H1 (cell line): ENCODE measurements around the gene MAPK14. TPM values are rescaled to one million over a fixed set of nuclear protein-coding genes. Genes with fewer than 3 reads are reported as not detected.

Source experiments
- CTCF ChIA-PET: fragments of 300-600 bp; sonication (Branson Sonifier 250); formaldehyde crosslinking; loops from one replicate; lab custom pipeline; 2021; ENCODE audit not compliant: partially characterized antibody; lab: Charles Lee
- POLR2A ChIA-PET: fragments of 300-600 bp; sonication (Branson Sonifier 250); formaldehyde crosslinking; loops from one replicate; lab custom pipeline; 2021; ENCODE audit warnings: inconsistent platforms; ENCODE audit not compliant: partially characterized antibody; lab: Charles Lee
- DNase-seq, 2 experiments: peaks; one replicate each; pipeline versions ENCODE4 v3.0.0 to v3.0.0-alpha.2; 2010 to 2022; ENCODE audit warnings: low spot score in 2 of 2, low read depth in 1 of 2, mixed read lengths in 1 of 2
- FAIRE-seq: peaks from 2 replicates; lab custom pipeline; 2011; peaks lifted over from hg19 to GRCh38; lab: Jason Lieb, UNC
- H2AFZ ChIP-seq: 2 replicates; pipeline ENCODE4 v1.8.1; 2012; ENCODE audit warnings: low read length, inconsistent platforms
- H2AK5ac ChIP-seq: 2 replicates; pipeline ENCODE4 v1.6.1; 2013; ENCODE audit warnings: low read depth, low read length
- H2BK120ac ChIP-seq: replicated peaks from 2 replicates; pipeline ENCODE3; 2013; ENCODE audit warnings: low read depth, low read length, inconsistent platforms
- H2BK12ac ChIP-seq: 2 replicates; pipeline ENCODE4 v1.6.1; 2013; ENCODE audit warnings: low read depth, low read length
- H2BK15ac ChIP-seq: 2 replicates; pipeline ENCODE4 v1.6.1; 2013; ENCODE audit warnings: low read length
- H2BK20ac ChIP-seq: 2 replicates; pipeline ENCODE4 v1.6.1; 2013; ENCODE audit warnings: low read length
- H2BK5ac ChIP-seq: 2 replicates; pipeline ENCODE4 v1.6.1; 2013; ENCODE audit warnings: low read depth, low read length
- H3K14ac ChIP-seq: 2 replicates; pipeline ENCODE4 v1.6.1; 2013; ENCODE audit warnings: inconsistent platforms; ENCODE audit not compliant: insufficient read length
- H3K18ac ChIP-seq: 2 replicates; pipeline ENCODE4 v1.6.1; 2013; ENCODE audit warnings: low read length; ENCODE audit errors: extremely low read depth
- H3K23ac ChIP-seq: 2 replicates; pipeline ENCODE4 v1.6.1; 2013; ENCODE audit warnings: inconsistent platforms; ENCODE audit not compliant: insufficient read length
- H3K23me2 ChIP-seq: 2 replicates; pipeline ENCODE4 v1.6.1; 2013; ENCODE audit warnings: low read depth, low read length
- H3K27ac ChIP-seq: 2 replicates; pipeline ENCODE4 v1.6.1; 2011; ENCODE audit warnings: low read depth, low read length, inconsistent platforms
- H3K27me3 ChIP-seq, 4 experiments: replicated peaks in 1 of 4; 1 replicate in 1 of 4; 2 replicates in 3 of 4; pipeline versions ENCODE4 v1.6.1 to v1.8.1; 2011 to 2013; ENCODE audit warnings: low read length in 3 of 4, mild to moderate bottlenecking in 3 of 4, inconsistent platforms in 2 of 4, mixed read lengths in 2 of 4, moderate library complexity in 1 of 4; ENCODE audit not compliant: control insufficient read depth in 3 of 4, insufficient read depth in 3 of 4; ENCODE audit errors: extremely low read depth in 1 of 4
- H3K36me3 ChIP-seq, 4 experiments: 2 replicates each; pipeline versions ENCODE4 v1.6.1 to v1.8.1; 2011 to 2013; ENCODE audit warnings: mild to moderate bottlenecking in 4 of 4, low read length in 3 of 4, moderate library complexity in 2 of 4, control low read depth in 1 of 4, inconsistent platforms in 1 of 4; ENCODE audit not compliant: insufficient read depth in 4 of 4, control insufficient read depth in 2 of 4
- H3K4ac ChIP-seq: replicated peaks from 2 replicates; pipeline ENCODE3; 2013; ENCODE audit warnings: low read length, low read depth, mixed read lengths, inconsistent platforms; ENCODE audit not compliant: insufficient read length
- H3K4me1 ChIP-seq, 4 experiments: replicated peaks in 1 of 4; 1 replicate in 1 of 4; 2 replicates in 3 of 4; pipeline versions ENCODE4 v1.6.1 to v1.8.1; 2011 to 2013; ENCODE audit warnings: low read length in 3 of 4, inconsistent platforms in 2 of 4, mixed read lengths in 1 of 4; ENCODE audit not compliant: insufficient read depth in 4 of 4, control insufficient read depth in 3 of 4
- H3K4me2 ChIP-seq, 2 experiments: 2 replicates each; pipeline versions ENCODE4 v1.6.1 to v1.8.1; 2011 to 2013; ENCODE audit warnings: low read depth in 2 of 2, low read length in 2 of 2, control low read depth in 1 of 2, inconsistent platforms in 1 of 2, mild to moderate bottlenecking in 1 of 2; ENCODE audit not compliant: insufficient read depth in 1 of 2
- H3K4me3 ChIP-seq, 4 experiments: fragments of 200-600, 300-600 bp in 1 of 4; sonication (generic), shearing (Covaris generic), sonication (Bioruptor Twin) in 1 of 4; 2 replicates each; pipeline versions ENCODE4 v1.5.1 to v1.8.1; 2011 to 2016; ENCODE audit warnings: low read length in 4 of 4, low read depth in 3 of 4, control low read depth in 2 of 4, inconsistent platforms in 2 of 4, mild to moderate bottlenecking in 2 of 4, mixed read lengths in 1 of 4, moderate library complexity in 1 of 4; ENCODE audit not compliant: insufficient read depth in 2 of 4; ENCODE audit errors: extremely low read depth in 1 of 4
- H3K56ac ChIP-seq: replicated peaks from 2 replicates; pipeline ENCODE3; 2013; ENCODE audit warnings: low read depth, mild to moderate bottlenecking, mixed read lengths, low read length, inconsistent platforms; ENCODE audit not compliant: insufficient read length
- H3K79me1 ChIP-seq: 2 replicates; pipeline ENCODE4 v1.6.1; 2013; ENCODE audit warnings: low read depth, low read length, control low read depth
- H3K79me2 ChIP-seq, 2 experiments: 2 replicates each; pipeline versions ENCODE4 v1.6.1 to v1.8.1; 2012 to 2013; ENCODE audit warnings: low read length in 2 of 2, mild to moderate bottlenecking in 2 of 2, inconsistent platforms in 1 of 2; ENCODE audit not compliant: insufficient read depth in 2 of 2, control insufficient read depth in 1 of 2
- H3K9ac ChIP-seq, 4 experiments: replicated peaks in 1 of 4; 1 replicate in 1 of 4; 2 replicates in 3 of 4; pipeline versions ENCODE4 v1.6.1 to v1.8.1; 2011 to 2013; ENCODE audit warnings: low read depth in 3 of 4, low read length in 3 of 4, control low read depth in 2 of 4, mild to moderate bottlenecking in 2 of 4, moderate library complexity in 2 of 4, inconsistent platforms in 1 of 4; ENCODE audit errors: extremely low read depth in 1 of 4
- H3K9me3 ChIP-seq, 2 experiments: 2 replicates each; pipeline versions ENCODE4 v1.6.1 to v1.8.1; 2012 to 2013; ENCODE audit warnings: mild to moderate bottlenecking in 2 of 2, moderate library complexity in 2 of 2, control low read depth in 1 of 2, inconsistent platforms in 1 of 2, low read depth in 1 of 2, low read length in 1 of 2, mixed read lengths in 1 of 2; ENCODE audit not compliant: insufficient read depth in 2 of 2
- H4K20me1 ChIP-seq, 2 experiments: replicated peaks in 1 of 2; 2 replicates each; pipeline versions ENCODE3 to v1.8.1; 2011 to 2013; ENCODE audit warnings: inconsistent platforms in 2 of 2, low read length in 2 of 2, mild to moderate bottlenecking in 1 of 2; ENCODE audit not compliant: insufficient read depth in 2 of 2, control insufficient read depth in 1 of 2
- H4K5ac ChIP-seq: 2 replicates; pipeline ENCODE4 v1.6.1; 2013; ENCODE audit warnings: low read length, low read depth, mixed read lengths, inconsistent platforms; ENCODE audit not compliant: insufficient read length
- H4K8ac ChIP-seq: 2 replicates; pipeline ENCODE4 v1.8.0; 2013; ENCODE audit warnings: mild to moderate bottlenecking, moderate library complexity, low read length, inconsistent platforms; ENCODE audit not compliant: insufficient read depth; ENCODE audit errors: extremely low read depth
- H4K91ac ChIP-seq: replicated peaks from 2 replicates; pipeline ENCODE3; 2013; ENCODE audit warnings: low read length, mixed read lengths, inconsistent platforms; ENCODE audit not compliant: insufficient read length
- CHD2 ChIP-seq: IDR thresholded peaks from 2 replicates; pipeline ENCODE4 v1.6.1; 2012; ENCODE audit warnings: low read length, improper control_type of control experiment
- EGR1 ChIP-seq: IDR thresholded peaks from 2 replicates; pipeline ENCODE4 v1.6.1; 2011; ENCODE audit warnings: low read depth, low read length, borderline replicate concordance
- JUN ChIP-seq: IDR thresholded peaks from 2 replicates; pipeline ENCODE4 v1.6.1; 2011; ENCODE audit warnings: low read depth, mild to moderate bottlenecking, improper control_type of control experiment, low read length
- JUND ChIP-seq: IDR thresholded peaks from 2 replicates; pipeline ENCODE4 v1.6.1; 2011; ENCODE audit warnings: mild to moderate bottlenecking, improper control_type of control experiment, low read length
- RAD21 ChIP-seq, 2 experiments: IDR thresholded peaks in 1 of 2; conservative IDR thresholded peaks in 1 of 2; 2 replicates each; pipeline ENCODE4 v1.6.1; 2011; ENCODE audit warnings: low read depth in 2 of 2, low read length in 2 of 2, improper control_type of control experiment in 1 of 2, inconsistent platforms in 1 of 2, mild to moderate bottlenecking in 1 of 2, moderate library complexity in 1 of 2
- RXRA ChIP-seq: IDR thresholded peaks from 2 replicates; pipeline ENCODE4 v1.6.1; 2011; ENCODE audit warnings: low read depth, mild to moderate bottlenecking, low read length, moderate library complexity; ENCODE audit not compliant: insufficient read depth
- SIN3A ChIP-seq, 2 experiments: IDR thresholded peaks in 1 of 2; conservative IDR thresholded peaks in 1 of 2; 2 replicates each; pipeline ENCODE4 v1.6.1; 2011 to 2012; ENCODE audit warnings: low read length in 2 of 2, improper control_type of control experiment in 1 of 2, low read depth in 1 of 2, mild to moderate bottlenecking in 1 of 2
- WGBS, 2 experiments: shearing (Covaris generic) in 1 of 2; methylation state at CpG; one replicate each; pipeline versions ENCODE4 v1.1.6 to v1.1.7; 2013 to 2015; ENCODE audit warnings: low lambda C conversion rate in 2 of 2, mixed read lengths in 2 of 2, inconsistent platforms in 1 of 2, low coverage in 1 of 2, missing lambda C conversion rate in 1 of 2; ENCODE audit not compliant: insufficient replicate concordance in 2 of 2, insufficient coverage in 1 of 2, insufficient read length in 1 of 2; ENCODE audit errors: extremely low coverage in 1 of 2, missing lambda C conversion rate in 1 of 2; 5-methylcytosine and 5-hydroxymethylcytosine counted together
- polyA plus RNA-seq, 7 experiments: library from polyadenylated mRNA; depleted of rRNA in 3 of 7; stranded (reverse) in 5 of 7; unstranded in 2 of 7; fragments of >200 nt in 5 of 7; fragments of 200-250 nt in 2 of 7; gene quantifications; 1 replicate in 5 of 7; 2 replicates in 1 of 7; 4 replicates in 1 of 7; pipeline versions ENCODE4 v1.2.1 to v1.2.3, GENCODE V29; 2011 to 2013; ENCODE audit warnings: missing spikeins in 2 of 7, mixed read lengths in 2 of 7
- total RNA-seq: library from RNA; stranded (reverse); fragmentation: NEBNext Ultra II Directional; extraction: Animal tissue kit (Norgen Biotek cat#: 25700); gene quantifications from 2 replicates; pipeline ENCODE4 v1.2.1, GENCODE V29; 2021

Gene MAPK14
- total and polyA plus RNA-seq, 2 of the 8 experiments (the other 6 are each of a cell fraction or from before 2014, with no cell fraction given): 18.1 to 39.3 TPM

DNA sequence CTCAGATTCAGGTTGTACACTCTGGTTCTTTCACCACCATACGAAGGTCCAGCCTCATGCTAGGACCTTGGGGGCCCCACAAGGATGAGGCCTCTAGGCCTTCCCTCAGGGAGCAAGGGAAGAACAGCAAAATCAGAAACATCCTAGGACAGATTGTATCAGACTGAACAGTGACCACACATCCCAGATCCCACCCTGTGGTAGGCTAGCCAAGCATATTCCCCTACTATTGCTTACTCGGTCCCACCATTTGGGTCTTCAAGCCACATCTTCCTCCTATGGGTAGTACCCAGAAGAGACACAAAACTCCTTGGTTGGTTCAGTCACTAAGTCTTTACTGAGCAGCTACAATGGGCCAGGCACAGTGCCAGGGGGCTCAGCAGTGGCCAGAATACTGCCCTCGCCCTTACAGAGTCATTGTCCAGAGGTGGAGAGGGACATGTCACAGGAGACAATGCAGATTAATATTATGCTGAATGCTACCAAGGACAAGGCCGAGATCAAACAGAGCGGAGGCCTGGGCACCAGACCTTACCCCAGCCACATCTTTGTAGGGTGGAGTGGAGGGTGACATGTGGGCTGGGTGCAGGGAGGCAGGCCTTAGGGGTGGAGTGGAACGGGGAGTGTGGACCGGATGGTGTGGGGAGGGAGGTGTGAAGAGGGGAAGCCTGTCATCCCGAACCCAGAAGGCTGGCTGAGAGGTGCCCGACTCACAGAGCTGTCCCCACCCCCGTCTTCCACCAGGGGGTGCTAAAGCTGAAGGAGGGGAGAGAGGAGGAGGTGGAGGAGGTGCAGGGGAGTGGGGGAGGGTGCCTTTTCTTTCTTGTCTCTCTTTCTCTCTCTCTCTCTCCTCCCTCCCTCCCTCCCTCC is 95.9 kb downstream of the MAPK14 start:
- H3K79me1 ChIP-seq: no peaks in the 10 kb centered on the region
- CTCF ChIA-PET: interaction anchor here (0.6 to 2.2 kb wide), 16 partner anchors 8 to 819 kb away, joined by 3 to 8 read pairs (median 4); no protein-coding TSS in a partner anchor
- no peak overlapping the region for H4K8ac ChIP-seq
- no peak overlapping the region for H3K27ac ChIP-seq
- H4K91ac ChIP-seq: no peak overlapping the region
- H2AFZ ChIP-seq: no peak overlapping the region
- H4K5ac ChIP-seq: no peak overlapping the region
- no peak overlapping the region for H3K4ac ChIP-seq
- no peak overlapping the region for H3K4me3 ChIP-seq
- H2BK20ac ChIP-seq: peak overlapping the region; percentile 51; the same call in 1 of the 2 replicates
- peak; percentile 46 to 93 for DNase-seq
- H3K27me3 ChIP-seq: 0 out of 7 replicates have a peak, but pooled peaks cover 0 to 3% (median 0%) of the 10 kb centered on the region in 4 experiments
- no peaks in the 10 kb centered on the region for H3K9me3 ChIP-seq
- H3K9ac ChIP-seq: no peak overlapping the region
- H3K23me2 ChIP-seq: no peaks in the 10 kb centered on the region; the same call in 1 of the 2 replicates
- H2BK12ac ChIP-seq: peak overlapping the region; percentile 22
- 61% methylated on average over 8 of the region's 10 CpGs; no CpG with 5 or more reads in 1 of the 2 experiments for WGBS, 2 experiments
- H3K79me2 ChIP-seq: no peaks in the 10 kb centered on the region
- no peak overlapping the region for H3K56ac ChIP-seq
- peak overlapping the region in 1 of 2 experiments; percentile 16; a peak in 1 of 4 replicates for H3K4me2 ChIP-seq
- POLR2A ChIA-PET: interaction anchor here (0.6 to 1.1 kb wide), 5 partner anchors 16 to 218 kb away, joined by 3 to 4 read pairs (median 3); no protein-coding TSS in a partner anchor
- peaks cover 4 to 7% (median 6%) of the 10 kb centered on the region in 4 experiments; a peak in 6 of 7 replicates for H3K4me1 ChIP-seq
- H3K23ac ChIP-seq: no peak overlapping the region
- H2BK5ac ChIP-seq: peak overlapping the region; percentile 21; the same call in 1 of the 2 replicates
- H3K36me3 ChIP-seq: no peaks in the 10 kb centered on the region
- no peak overlapping the region for H2AK5ac ChIP-seq
- H4K20me1 ChIP-seq: peaks cover 0 to under 1% of the 10 kb centered on the region in 2 experiments
- no peak for FAIRE-seq
- H3K14ac ChIP-seq: no peak overlapping the region
- no peak overlapping the region for H3K18ac ChIP-seq
- H2BK15ac ChIP-seq: no peak overlapping the region
- H2BK120ac ChIP-seq: no peak overlapping the region
- TF ChIP-seq EGR1 (peak; percentile 77; the same call in 1 of the 2 replicates), RAD21 (IDR thresholded peaks at IDR 0.05 in 1 of 2, conservative IDR thresholded peaks at IDR 0.05 in 1 of 2; ENCODE audit: low read depth in 2 of 2, low read length in 2 of 2) (peak; percentile 67 to 72), CHD2 (peak; percentile 58), RXRA (no peak), SIN3A (conservative IDR thresholded peaks at IDR 0.05 in 1 of 2, IDR thresholded peaks at IDR 0.05 in 1 of 2; ENCODE audit: low read depth in 1 of 2, low read length in 2 of 2) (peak in 1 of 2 experiments; percentile 62; a peak in 2 of 4 replicates), JUND (peak; percentile 14; the same call in 1 of the 2 replicates), JUN (no peak)
